AG09309 (cell line): ENCODE data around the gene TTC8.

Source experiments
- DNase-seq: peaks from one replicate; pipeline ENCODE4 v3.0.0-alpha.2; 2010; ENCODE audit warnings: low read depth
- H3K4me3 ChIP-seq: 2 replicates; pipeline ENCODE4 v1.5.1; 2011; ENCODE audit warnings: mild to moderate bottlenecking, low read depth, low read length, moderate library complexity; ENCODE audit not compliant: control insufficient read depth
- TF ChIP-seq, protein P1 (sequence below): IDR thresholded peaks from 2 replicates; pipeline ENCODE4 v1.5.1; 2011; ENCODE audit warnings: mild to moderate bottlenecking, low read depth, low read length, inconsistent platforms; ENCODE audit not compliant: insufficient read depth, control insufficient read depth; ENCODE audit errors: missing control alignments

TTC8 gene

GRCh38 chr14:88844980-88845491 is 20.6 kb downstream of the TTC8 start:
- TF ChIP-seq, protein P1, sequence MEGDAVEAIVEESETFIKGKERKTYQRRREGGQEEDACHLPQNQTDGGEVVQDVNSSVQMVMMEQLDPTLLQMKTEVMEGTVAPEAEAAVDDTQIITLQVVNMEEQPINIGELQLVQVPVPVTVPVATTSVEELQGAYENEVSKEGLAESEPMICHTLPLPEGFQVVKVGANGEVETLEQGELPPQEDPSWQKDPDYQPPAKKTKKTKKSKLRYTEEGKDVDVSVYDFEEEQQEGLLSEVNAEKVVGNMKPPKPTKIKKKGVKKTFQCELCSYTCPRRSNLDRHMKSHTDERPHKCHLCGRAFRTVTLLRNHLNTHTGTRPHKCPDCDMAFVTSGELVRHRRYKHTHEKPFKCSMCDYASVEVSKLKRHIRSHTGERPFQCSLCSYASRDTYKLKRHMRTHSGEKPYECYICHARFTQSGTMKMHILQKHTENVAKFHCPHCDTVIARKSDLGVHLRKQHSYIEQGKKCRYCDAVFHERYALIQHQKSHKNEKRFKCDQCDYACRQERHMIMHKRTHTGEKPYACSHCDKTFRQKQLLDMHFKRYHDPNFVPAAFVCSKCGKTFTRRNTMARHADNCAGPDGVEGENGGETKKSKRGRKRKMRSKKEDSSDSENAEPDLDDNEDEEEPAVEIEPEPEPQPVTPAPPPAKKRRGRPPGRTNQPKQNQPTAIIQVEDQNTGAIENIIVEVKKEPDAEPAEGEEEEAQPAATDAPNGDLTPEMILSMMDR = no peak
- H3K4me3 ChIP-seq = no peak overlapping the region
- DNase-seq = no peak

DNA sequence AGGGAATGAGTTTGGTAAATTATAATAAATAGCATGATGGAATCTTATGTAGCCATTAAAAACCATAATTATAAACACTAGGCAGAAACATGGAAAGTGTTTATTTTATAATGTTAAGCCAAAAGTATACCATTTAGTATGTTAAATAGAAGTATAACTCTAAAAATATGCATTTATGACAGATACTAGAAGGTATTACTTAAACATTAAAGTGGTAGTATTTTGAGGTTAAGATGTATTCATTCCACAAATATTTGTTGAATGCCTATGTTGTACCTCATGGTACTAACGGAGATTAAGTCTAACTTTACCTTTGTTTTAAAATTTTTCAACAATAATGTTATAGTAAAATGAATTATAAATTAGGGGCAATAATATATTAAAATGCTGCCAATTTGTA is 24.1 kb downstream of the TTC8 start:
- H3K4me3 ChIP-seq = no peak overlapping the region
- TF ChIP-seq, protein P1 = no peak
- no peak for DNase-seq

- no peak for DNase-seq
- TF ChIP-seq, protein P1 = no peak
- no peak overlapping the region for H3K4me3 ChIP-seq
Observed at GRCh38 chr14:88849716-88850115, 25.3 kb downstream of the TTC8 start.

- H3K4me3 ChIP-seq = no peak overlapping the region
- TF ChIP-seq, protein P1 = no peak
- DNase-seq = no peak
Observed at GRCh38 chr14:88851587-88851986, 27.1 kb downstream of the TTC8 start.

DNA sequence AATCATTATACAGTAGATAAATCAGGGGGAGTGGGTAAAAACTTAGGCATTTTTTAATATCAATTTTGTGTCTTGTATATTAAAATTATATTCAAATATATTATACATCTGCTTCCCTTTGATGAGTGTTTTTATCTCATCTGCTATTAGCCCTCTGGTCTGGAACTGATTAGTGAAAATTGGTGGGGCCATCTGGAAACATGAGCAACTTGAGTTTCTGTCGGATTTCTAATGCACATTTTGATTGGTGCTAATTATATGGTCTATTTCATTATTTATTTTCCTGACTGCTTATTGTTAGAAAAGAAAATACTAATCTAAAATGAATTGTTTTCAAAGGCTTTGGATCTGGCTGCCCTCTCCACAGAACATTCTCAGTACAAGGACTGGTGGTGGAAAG is 28.2 kb downstream of the TTC8 start:
- TF ChIP-seq, protein P1 = no peak
- no peak overlapping the region for H3K4me3 ChIP-seq
- no peak for DNase-seq

- TF ChIP-seq, protein P1 = no peak
- no peak overlapping the region for H3K4me3 ChIP-seq
- DNase-seq = no peak
Observed at GRCh38 chr14:88853129-88853528, 28.7 kb downstream of the TTC8 start.
